RWPE2 (cell line): Measurements from ENCODE around the gene ITGA2B.
A peak's percentile ranks its signal among the peaks of the same experiment; 100 is the strongest.

Experiments used
- ATAC-seq: fragments of 200-7000 bp; cut with Tn5 transposase; 3 replicates; pipeline ENCODE4 v1.9.1; 2021; ENCODE audit warnings: low read depth
- DNase-seq: peaks from one replicate; pipeline ENCODE4 v3.0.0-alpha.2; 2020; ENCODE audit warnings: low spot score
- H3K27ac ChIP-seq: fragments of 450-650 bp; 2 replicates; pipeline ENCODE4 v1.5.1; 2017; ENCODE audit warnings: mild to moderate bottlenecking; ENCODE audit not compliant: poor library complexity, severe bottlenecking
- H3K27me3 ChIP-seq: fragments of 250-450 bp; sonication (Bioruptor Pico); 2 replicates; pipeline ENCODE4 v1.5.1; 2021; ENCODE audit warnings: mild to moderate bottlenecking, moderate library complexity; ENCODE audit not compliant: insufficient read depth, poor library complexity, severe bottlenecking
- H3K36me3 ChIP-seq: fragments of 250-450 bp; sonication (Bioruptor Pico); 2 replicates; pipeline ENCODE4 v1.5.1; 2020; ENCODE audit warnings: low read depth, mild to moderate bottlenecking, moderate library complexity
- H3K4me1 ChIP-seq: fragments of 250-450 bp; sonication (Bioruptor Pico); 2 replicates; pipeline ENCODE4 v1.5.1; 2021; ENCODE audit warnings: mild to moderate bottlenecking, moderate library complexity; ENCODE audit not compliant: insufficient read depth, poor library complexity, severe bottlenecking
- H3K4me3 ChIP-seq: fragments of 250-450 bp; sonication (Bioruptor Pico); 2 replicates; pipeline ENCODE4 v1.5.1; 2021; ENCODE audit warnings: mild to moderate bottlenecking, moderate library complexity; ENCODE audit not compliant: severe bottlenecking
- H3K9me3 ChIP-seq: fragments of 250-450 bp; sonication (Bioruptor Pico); 2 replicates; pipeline ENCODE4 v1.5.1; 2021; ENCODE audit warnings: mild to moderate bottlenecking, moderate library complexity; ENCODE audit not compliant: severe bottlenecking
- TF ChIP-seq, protein P1 (sequence below): fragments of 450-650 bp; IDR thresholded peaks from one replicate; pipeline ENCODE4 v1.5.1; 2017; ENCODE audit warnings: mild to moderate bottlenecking, moderate library complexity; ENCODE audit not compliant: poor library complexity, severe bottlenecking

Gene ITGA2B

GRCh38 chr17:44409309-44410028 is 20.0 kb upstream of the ITGA2B start:
- TF ChIP-seq, protein P1, sequence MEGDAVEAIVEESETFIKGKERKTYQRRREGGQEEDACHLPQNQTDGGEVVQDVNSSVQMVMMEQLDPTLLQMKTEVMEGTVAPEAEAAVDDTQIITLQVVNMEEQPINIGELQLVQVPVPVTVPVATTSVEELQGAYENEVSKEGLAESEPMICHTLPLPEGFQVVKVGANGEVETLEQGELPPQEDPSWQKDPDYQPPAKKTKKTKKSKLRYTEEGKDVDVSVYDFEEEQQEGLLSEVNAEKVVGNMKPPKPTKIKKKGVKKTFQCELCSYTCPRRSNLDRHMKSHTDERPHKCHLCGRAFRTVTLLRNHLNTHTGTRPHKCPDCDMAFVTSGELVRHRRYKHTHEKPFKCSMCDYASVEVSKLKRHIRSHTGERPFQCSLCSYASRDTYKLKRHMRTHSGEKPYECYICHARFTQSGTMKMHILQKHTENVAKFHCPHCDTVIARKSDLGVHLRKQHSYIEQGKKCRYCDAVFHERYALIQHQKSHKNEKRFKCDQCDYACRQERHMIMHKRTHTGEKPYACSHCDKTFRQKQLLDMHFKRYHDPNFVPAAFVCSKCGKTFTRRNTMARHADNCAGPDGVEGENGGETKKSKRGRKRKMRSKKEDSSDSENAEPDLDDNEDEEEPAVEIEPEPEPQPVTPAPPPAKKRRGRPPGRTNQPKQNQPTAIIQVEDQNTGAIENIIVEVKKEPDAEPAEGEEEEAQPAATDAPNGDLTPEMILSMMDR: no peak
- no peak overlapping the region for H3K4me3 ChIP-seq
- no peak overlapping the region for H3K27ac ChIP-seq
- no peaks in the 10 kb centered on the region for H3K9me3 ChIP-seq
- no peaks in the 10 kb centered on the region for H3K27me3 ChIP-seq
- no peak; the same call in 2 of the 3 replicates for ATAC-seq
- no peak for DNase-seq
- H3K36me3 ChIP-seq: peaks cover 28% of the 10 kb centered on the region
- H3K4me1 ChIP-seq: no peaks in the 10 kb centered on the region

GRCh38 chr17:44408786-44409185 is 19.3 kb upstream of the ITGA2B start:
- TF ChIP-seq, protein P1: no peak
- Histone ChIP-seq H3K4me1 (no peaks in the 10 kb centered on the region), H3K27ac (no peak overlapping the region), H3K9me3 (no peaks in the 10 kb centered on the region), H3K27me3 (no peaks in the 10 kb centered on the region), H3K4me3 (no peak overlapping the region), H3K36me3 (peaks cover 32% of the 10 kb centered on the region)
- ATAC-seq (no peak), DNase-seq (no peak)

- TF ChIP-seq, protein P1: no peak
- Histone ChIP-seq H3K27me3 (no peaks in the 10 kb centered on the region), H3K9me3 (no peaks in the 10 kb centered on the region), H3K4me1 (no peaks in the 10 kb centered on the region), H3K27ac (no peak overlapping the region), H3K36me3 (peaks cover 60% of the 10 kb centered on the region), H3K4me3 (no peak overlapping the region)
- DNase-seq (no peak), ATAC-seq (no peak)
Measured at GRCh38 chr17:44402564-44403172, 13.2 kb upstream of the ITGA2B start.

DNA sequence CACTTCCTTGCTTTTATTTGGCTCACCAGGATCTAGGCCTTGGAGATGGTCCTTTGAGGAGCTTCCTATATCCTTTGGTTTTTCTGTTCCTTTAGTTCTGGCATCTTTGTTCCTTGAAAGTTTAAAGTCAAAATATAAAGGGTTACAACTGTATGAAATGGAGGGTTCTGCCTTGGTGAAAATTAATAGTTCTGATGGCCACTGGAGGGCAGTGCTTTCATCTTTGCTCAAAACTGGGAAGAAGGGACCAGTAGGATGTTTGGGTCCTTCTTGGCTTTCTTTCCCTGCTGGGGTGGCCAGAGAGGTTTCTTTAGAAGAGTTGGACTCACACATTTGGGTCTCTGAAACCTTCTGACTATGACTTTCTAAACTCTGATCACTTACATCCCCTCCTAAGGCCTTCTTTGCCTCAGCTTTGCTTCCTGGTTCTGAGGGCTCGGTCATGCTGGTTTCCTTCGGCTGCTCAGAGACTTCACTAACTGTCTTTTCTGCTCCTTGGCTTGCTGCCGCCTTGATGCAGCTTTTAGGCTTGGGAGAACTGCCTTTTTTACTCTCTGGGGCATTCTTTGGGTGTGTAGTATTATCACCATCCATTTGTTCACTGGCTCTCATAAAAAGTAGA is 10.9 kb upstream of the ITGA2B start:
- no peak overlapping the region for H3K27ac ChIP-seq
- no peaks in the 10 kb centered on the region for H3K27me3 ChIP-seq

More for the DNA sequence above, 10.9 kb upstream of the ITGA2B start:
- H3K9me3 ChIP-seq: no peaks in the 10 kb centered on the region
- no peak overlapping the region for H3K4me3 ChIP-seq
- no peaks in the 10 kb centered on the region for H3K4me1 ChIP-seq
- DNase-seq (no peak), ATAC-seq (peak; percentile 65; the same call in 1 of the 3 replicates)
- peaks cover 52% of the 10 kb centered on the region for H3K36me3 ChIP-seq
- TF ChIP-seq, protein P1: peak; percentile 74
